AG04449 (cell line): ENCODE data around the gene ZFP62.

Experiments used
- CTCF ChIA-PET: fragments of 350-600 bp; formaldehyde crosslinking; extraction: SDS; loops from one replicate; lab custom pipeline; 2021; ENCODE audit warnings: antibody characterized with exemption; lab: Yijun Ruan, JAX
- POLR2A ChIA-PET: fragments of 400-600, 350-600 bp; formaldehyde crosslinking; extraction: SDS; loops from one replicate; lab custom pipeline; 2020; ENCODE audit warnings: antibody characterized with exemption, inconsistent platforms; lab: Yijun Ruan, JAX
- DNase-seq: peaks from one replicate; pipeline ENCODE4 v3.0.0-alpha.2; 2010; ENCODE audit warnings: low read depth, low spot score
- H3K4me3 ChIP-seq: 2 replicates; pipeline ENCODE4 v1.5.1; 2011; ENCODE audit warnings: low read depth, mild to moderate bottlenecking, control low read depth, low read length
- TF ChIP-seq, protein P1 (sequence below): IDR thresholded peaks from one replicate; pipeline ENCODE4 v1.5.1; 2011; ENCODE audit warnings: mild to moderate bottlenecking, moderate library complexity, low read length, control low read depth, inconsistent platforms; ENCODE audit not compliant: insufficient read depth; ENCODE audit errors: missing control alignments

ZFP62 gene

DNA sequence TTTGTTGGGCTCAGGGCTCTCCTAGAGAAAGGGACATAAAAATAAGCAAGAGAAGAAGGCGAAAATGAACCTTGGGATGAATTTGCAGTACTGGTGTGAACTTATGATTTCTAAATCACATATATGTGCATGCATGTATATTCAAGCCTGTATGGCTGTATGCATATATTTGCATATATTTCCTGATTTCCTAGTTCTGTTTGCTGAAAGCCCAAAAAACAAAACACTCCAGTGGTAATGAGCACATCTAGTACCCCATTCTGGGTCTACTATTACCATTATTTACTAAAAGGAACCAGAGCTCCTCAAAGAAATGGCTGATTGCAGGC, 7.3 kb downstream of the ZFP62 start:
- DNase-seq = no peak
- TF ChIP-seq, protein P1, sequence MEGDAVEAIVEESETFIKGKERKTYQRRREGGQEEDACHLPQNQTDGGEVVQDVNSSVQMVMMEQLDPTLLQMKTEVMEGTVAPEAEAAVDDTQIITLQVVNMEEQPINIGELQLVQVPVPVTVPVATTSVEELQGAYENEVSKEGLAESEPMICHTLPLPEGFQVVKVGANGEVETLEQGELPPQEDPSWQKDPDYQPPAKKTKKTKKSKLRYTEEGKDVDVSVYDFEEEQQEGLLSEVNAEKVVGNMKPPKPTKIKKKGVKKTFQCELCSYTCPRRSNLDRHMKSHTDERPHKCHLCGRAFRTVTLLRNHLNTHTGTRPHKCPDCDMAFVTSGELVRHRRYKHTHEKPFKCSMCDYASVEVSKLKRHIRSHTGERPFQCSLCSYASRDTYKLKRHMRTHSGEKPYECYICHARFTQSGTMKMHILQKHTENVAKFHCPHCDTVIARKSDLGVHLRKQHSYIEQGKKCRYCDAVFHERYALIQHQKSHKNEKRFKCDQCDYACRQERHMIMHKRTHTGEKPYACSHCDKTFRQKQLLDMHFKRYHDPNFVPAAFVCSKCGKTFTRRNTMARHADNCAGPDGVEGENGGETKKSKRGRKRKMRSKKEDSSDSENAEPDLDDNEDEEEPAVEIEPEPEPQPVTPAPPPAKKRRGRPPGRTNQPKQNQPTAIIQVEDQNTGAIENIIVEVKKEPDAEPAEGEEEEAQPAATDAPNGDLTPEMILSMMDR = no peak
- H3K4me3 ChIP-seq = no peak overlapping the region
- ChIA-PET CTCF (no interaction called here), POLR2A (no interaction called here)

DNA sequence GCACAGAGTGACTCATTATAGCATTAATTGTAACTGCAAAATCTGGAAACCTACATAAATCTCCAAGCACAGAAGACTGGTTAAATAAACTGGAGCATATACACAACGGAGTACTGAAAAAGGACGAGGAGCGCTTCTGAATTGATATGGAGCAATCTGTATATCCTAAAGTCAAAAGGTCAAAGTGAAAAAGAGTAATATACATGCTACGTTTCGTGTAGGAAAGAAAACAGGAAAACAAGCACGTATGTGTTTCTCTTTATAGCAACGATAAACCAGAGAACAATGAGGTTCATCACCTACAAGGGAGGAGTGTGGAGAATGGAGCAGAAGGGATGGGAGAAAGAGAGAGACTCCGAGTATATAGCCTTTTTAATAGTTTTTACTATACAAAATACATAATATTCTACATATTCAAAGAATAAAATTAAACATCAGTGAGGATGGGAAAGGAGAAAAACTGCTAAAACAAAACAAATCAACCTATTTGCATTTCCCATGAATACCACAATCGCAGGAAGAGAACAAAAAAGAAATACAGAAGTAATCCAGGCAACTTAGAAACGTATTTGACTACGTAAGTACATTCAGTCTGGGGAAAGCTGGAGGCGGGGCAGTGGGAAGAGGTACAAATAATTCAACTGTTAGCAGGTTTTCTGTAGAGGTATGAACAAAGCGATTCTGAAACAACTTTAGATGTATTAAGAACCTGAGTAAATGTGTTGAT, 7.8 kb downstream of the ZFP62 start:
- no peak overlapping the region for H3K4me3 ChIP-seq
- CTCF ChIA-PET = no interaction called here
- DNase-seq = no peak
- TF ChIP-seq, protein P1 = no peak
- POLR2A ChIA-PET = no interaction called here

DNA sequence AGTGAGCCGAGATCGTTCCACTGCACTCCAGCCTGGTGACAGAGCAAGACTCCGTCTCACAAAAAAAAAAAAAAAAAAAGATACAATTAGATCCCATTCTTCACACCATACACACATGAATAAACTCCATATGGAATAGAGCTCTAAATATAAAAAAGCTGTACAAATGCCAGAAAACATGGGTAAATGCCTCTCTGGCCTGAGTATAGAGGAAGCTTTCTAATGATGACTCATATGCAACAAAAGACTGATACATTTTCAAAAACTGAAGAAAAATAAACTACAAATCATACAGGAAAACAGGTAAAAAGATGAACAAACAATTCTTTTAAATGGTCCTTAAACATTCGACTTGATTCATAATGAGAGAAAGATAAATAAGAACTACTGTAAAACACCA, 8.6 kb downstream of the ZFP62 start:
- ChIA-PET POLR2A (no interaction called here), CTCF (interaction anchor here (1.3 kb wide), 1 partner anchor 15 kb away, joined by 5 read pairs; no protein-coding TSS in a partner anchor)
- no peak for DNase-seq
- TF ChIP-seq, protein P1 = no peak
- no peak overlapping the region for H3K4me3 ChIP-seq

- TF ChIP-seq, protein P1 = no peak
- DNase-seq = no peak
- POLR2A ChIA-PET = no interaction called here
- H3K4me3 ChIP-seq = no peak overlapping the region
- CTCF ChIA-PET = interaction anchor here (1.0 to 2.3 kb wide), 3 partner anchors 9 to 66 kb away, joined by 4 to 5 read pairs (median 4); no protein-coding TSS in a partner anchor
Measured at GRCh38 chr5:180850434-180851078, 10.5 kb downstream of the ZFP62 start.

DNA sequence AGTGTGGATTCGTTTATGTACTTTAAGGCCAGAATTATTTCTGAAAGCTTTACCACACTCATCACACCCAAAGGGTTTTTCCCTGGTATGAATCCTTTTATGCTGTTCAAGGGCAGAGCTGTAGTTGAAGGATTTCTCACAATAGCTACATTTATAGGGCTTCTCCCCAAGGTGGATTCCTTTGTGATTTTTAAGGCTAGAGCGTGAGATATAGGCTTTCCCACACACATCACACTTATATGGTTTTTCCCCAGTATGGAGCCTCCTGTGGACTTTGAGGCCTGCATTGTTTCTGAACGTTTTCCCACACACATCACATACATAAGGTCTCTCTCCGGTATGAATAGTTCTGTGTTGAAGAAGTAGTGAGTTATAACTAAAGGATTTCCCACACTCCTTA, 11.2 kb downstream of the ZFP62 start:
- no peak overlapping the region for H3K4me3 ChIP-seq
- TF ChIP-seq, protein P1 = no peak
- DNase-seq = no peak
- POLR2A ChIA-PET = no interaction called here
- CTCF ChIA-PET = interaction anchor here (1.6 to 2.3 kb wide), 2 partner anchors 10 to 65 kb away, joined by 4 to 5 read pairs; no protein-coding TSS in a partner anchor

DNA sequence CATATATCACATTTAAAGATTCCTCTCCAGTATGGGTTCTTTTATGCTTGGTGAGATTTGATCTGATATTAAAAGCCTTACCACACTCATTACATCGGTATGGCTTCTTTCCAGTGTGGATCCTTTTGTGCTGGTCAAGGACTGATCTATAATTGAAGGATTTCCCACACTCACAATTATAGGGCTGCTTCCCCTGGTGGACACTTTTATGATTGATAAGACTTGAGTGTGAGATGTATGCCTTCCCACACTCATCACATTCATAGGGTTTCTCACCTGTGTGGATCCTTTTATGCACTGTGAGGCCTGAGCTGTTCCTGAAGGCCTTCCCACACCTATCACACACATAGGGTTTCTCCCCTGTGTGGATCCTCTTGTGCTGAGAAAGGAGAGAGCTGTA, 12.2 kb downstream of the ZFP62 start:
- CTCF ChIA-PET = no interaction called here
- H3K4me3 ChIP-seq = no peak overlapping the region
- TF ChIP-seq, protein P1 = no peak
- POLR2A ChIA-PET = no interaction called here
- DNase-seq = no peak
